GM12874 (cell line): Measurements from ENCODE around the gene GPALPP1.

Experiments used
- TF ChIP-seq, protein P1 (sequence below): IDR thresholded peaks from 2 replicates; pipeline ENCODE4 v1.5.1; 2011; ENCODE audit warnings: low read depth, mild to moderate bottlenecking, control low read depth, low read length, moderate library complexity; ENCODE audit not compliant: insufficient read depth

GPALPP1 gene, protein sequence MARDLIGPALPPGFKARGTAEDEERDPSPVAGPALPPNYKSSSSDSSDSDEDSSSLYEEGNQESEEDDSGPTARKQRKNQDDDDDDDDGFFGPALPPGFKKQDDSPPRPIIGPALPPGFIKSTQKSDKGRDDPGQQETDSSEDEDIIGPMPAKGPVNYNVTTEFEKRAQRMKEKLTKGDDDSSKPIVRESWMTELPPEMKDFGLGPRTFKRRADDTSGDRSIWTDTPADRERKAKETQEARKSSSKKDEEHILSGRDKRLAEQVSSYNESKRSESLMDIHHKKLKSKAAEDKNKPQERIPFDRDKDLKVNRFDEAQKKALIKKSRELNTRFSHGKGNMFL

GRCh38 chr13:44989071-44989889 is at the start of gene GPALPP1, which contains the start of gene NUFIP1:
TSS of gene GPALPP1 (plus strand) at chr13:44989538. CDS start at chr13:44989655, 117 bp downstream.
TSS of gene NUFIP1 (minus strand) at chr13:44989471. CDS start at chr13:44989436, 35 bp downstream.
- TF ChIP-seq, protein P1, sequence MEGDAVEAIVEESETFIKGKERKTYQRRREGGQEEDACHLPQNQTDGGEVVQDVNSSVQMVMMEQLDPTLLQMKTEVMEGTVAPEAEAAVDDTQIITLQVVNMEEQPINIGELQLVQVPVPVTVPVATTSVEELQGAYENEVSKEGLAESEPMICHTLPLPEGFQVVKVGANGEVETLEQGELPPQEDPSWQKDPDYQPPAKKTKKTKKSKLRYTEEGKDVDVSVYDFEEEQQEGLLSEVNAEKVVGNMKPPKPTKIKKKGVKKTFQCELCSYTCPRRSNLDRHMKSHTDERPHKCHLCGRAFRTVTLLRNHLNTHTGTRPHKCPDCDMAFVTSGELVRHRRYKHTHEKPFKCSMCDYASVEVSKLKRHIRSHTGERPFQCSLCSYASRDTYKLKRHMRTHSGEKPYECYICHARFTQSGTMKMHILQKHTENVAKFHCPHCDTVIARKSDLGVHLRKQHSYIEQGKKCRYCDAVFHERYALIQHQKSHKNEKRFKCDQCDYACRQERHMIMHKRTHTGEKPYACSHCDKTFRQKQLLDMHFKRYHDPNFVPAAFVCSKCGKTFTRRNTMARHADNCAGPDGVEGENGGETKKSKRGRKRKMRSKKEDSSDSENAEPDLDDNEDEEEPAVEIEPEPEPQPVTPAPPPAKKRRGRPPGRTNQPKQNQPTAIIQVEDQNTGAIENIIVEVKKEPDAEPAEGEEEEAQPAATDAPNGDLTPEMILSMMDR = no peak

- TF ChIP-seq, protein P1 = no peak
These were observed 38.2 kb upstream of the GPALPP1 start for GRCh38 chr13:44951184-44951583.

DNA sequence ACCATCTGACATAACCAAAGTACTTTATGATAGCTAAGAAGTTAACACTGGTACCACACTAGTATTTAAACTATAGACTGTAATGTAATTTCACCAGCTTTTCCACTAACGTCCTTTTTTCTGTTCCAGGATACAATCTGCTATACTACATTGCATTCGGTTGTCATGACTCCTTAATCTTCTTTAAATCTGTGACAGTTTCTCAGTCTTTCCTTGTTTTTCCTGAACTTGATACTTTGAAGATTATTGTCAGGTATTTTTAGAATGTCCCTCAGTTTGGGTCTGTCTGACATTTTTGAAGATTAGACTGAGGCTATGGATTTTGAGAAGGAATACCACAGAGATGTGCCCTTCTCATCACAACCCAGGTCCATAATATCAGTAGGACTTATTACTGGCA is 36.7 kb upstream of the GPALPP1 start:
- TF ChIP-seq, protein P1 = no peak

GRCh38 chr13:44954224-44954623 is 35.1 kb upstream of the GPALPP1 start:
- TF ChIP-seq, protein P1 = no peak

- TF ChIP-seq, protein P1 = no peak
These were observed 33.9 kb upstream of the GPALPP1 start for GRCh38 chr13:44955406-44955805.

DNA sequence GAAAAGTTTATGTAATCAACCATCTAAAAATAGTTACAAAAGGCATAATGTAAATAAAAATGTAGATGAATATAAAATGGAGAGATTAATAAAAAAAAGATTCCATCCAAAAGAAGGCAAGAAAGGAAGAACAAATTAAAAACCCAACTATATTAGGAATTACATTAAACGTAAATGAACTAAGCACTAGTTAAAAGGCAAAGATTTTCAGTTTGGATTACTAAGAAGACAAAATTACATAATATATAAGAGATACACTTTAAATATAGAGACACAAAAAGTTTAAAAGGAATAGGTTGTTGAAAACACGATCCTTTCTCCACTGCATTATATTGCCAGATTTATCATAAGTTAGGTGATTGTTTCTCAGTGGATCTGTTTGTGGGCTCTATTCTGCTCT is 27.3 kb upstream of the GPALPP1 start:
- TF ChIP-seq, protein P1 = no peak

DNA sequence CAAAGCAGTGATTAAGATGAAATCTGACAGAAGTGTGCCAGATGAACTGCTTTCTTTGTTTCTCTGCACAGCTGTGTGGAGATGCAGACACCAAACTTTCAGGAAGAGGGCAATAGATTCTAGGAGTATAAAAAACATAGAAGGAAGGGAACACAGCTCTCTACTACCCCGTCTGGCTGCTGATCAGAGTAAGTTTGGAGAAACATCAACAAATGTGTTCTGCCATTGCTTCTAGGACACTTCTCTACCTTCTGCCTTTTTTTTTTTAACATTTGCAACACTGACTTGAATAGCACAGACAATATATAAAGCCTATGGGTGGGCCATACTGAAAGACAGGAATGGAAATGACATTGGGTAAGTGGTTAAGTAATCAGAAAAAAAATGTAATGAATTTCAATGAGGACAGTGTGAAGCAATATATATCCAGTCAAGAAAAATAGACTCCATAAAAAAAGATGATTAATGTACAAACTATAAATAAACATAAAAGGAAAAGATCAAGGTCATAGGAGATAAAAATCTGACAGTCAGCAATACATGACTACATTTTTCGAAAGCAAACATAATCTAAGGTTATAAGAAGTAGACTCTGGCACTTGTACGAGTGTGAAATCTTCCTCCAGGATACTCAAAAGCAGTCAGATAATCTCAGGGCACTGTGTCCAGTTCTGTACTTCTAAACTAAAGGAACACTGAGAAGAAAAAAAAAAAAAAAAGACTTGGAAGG is 21.5 kb upstream of the GPALPP1 start:
- TF ChIP-seq, protein P1 = no peak
